Hematopoietic multipotent progenitor cell treated with erythropoietin and hydrocortisone succinate and interleukin-3 and kit ligand, for 17 days (in vitro differentiated cells): ENCODE measurements around the gene CALML3.

Source experiments
- DNase-seq: peaks from one replicate; pipeline ENCODE4 v3.0.0-alpha.2; 2015; ENCODE audit warnings: low spot score

CALML3 gene

GRCh38 chr10:5491477-5491876, 33.3 kb upstream of the CALML3 start:
- DNase-seq: no peak

- no peak for DNase-seq
These were observed 32.4 kb upstream of the CALML3 start for GRCh38 chr10:5492322-5492855.

GRCh38 chr10:5492929-5493576, 31.7 kb upstream of the CALML3 start:
- DNase-seq: no peak

GRCh38 chr10:5493691-5494090, 31.1 kb upstream of the CALML3 start:
- no peak for DNase-seq

GRCh38 chr10:5494611-5495010, 30.1 kb upstream of the CALML3 start:
- no peak for DNase-seq

GRCh38 chr10:5496261-5497250, 28.2 kb upstream of the CALML3 start:
- DNase-seq: no peak

GRCh38 chr10:5497289-5497688, 27.5 kb upstream of the CALML3 start:
- DNase-seq: no peak

GRCh38 chr10:5497948-5498730, 26.6 kb upstream of the CALML3 start:
- DNase-seq: no peak

- DNase-seq: no peak
These were observed 25.8 kb upstream of the CALML3 start for GRCh38 chr10:5498791-5499492.

- no peak for DNase-seq
These were observed 25.1 kb upstream of the CALML3 start, which contains the start of gene CALML5 for GRCh38 chr10:5499493-5500140. Gene CALML5 (minus strand): TSS chr10:5499570. CDS start chr10:5499438, 132 bp downstream.

GRCh38 chr10:5500162-5500670, 24.5 kb upstream of the CALML3 start:
- no peak for DNase-seq

GRCh38 chr10:5500910-5501309, 23.9 kb upstream of the CALML3 start:
- DNase-seq: no peak

GRCh38 chr10:5502061-5502521, 22.7 kb upstream of the CALML3 start:
- DNase-seq: no peak

GRCh38 chr10:5502571-5503476, 21.9 kb upstream of the CALML3 start:
- DNase-seq: no peak

- no peak for DNase-seq
These were observed 21.3 kb upstream of the CALML3 start for GRCh38 chr10:5503477-5503835.

- DNase-seq: no peak
These were observed 20.4 kb upstream of the CALML3 start for GRCh38 chr10:5504146-5505072.

GRCh38 chr10:5506246-5506645, 18.5 kb upstream of the CALML3 start:
- DNase-seq: no peak
